Karpas-422 (cell line): ENCODE results near the gene DNAL1. TPM values are rescaled to one million over a fixed set of nuclear protein-coding genes. Genes with fewer than 3 reads are reported as not detected.

Source experiments
- small RNA-seq: library from RNA; depleted of rRNA; stranded (forward); fragments of <200 nt; gene quantifications from one replicate; pipeline ENCODE3, GENCODE V24; 2014
- total RNA-seq: library from RNA; depleted of rRNA; stranded (reverse); fragments of >200 nt; shearing (Covaris generic); gene quantifications from 2 replicates; pipeline ENCODE4 v1.2.3, GENCODE V29; 2014; ENCODE audit warnings: low replicate concordance; rRNA removed

Gene DNAL1
- total RNA-seq, 1 experiment from 2014 or later = 11.7 TPM

Small RNA genes within 50 kb of the gene (small RNA-seq; reads per million reads assigned to genes)
- gene RNU6-240P = not detected

Other genes starting within 250 kb of the DNAL1 start
- 36.0 and 41.1 TPM in 2 replicates for gene NUMB, start 186.4 kb upstream of the DNAL1 start, total RNA-seq
- gene RIOX1, start 154.1 kb upstream of the DNAL1 start, total RNA-seq = 23.1 and 36.8 TPM in 2 replicates
- 4.1 and 5.9 TPM in 2 replicates for gene ACOT1, start 107.8 kb upstream of the DNAL1 start, total RNA-seq
- not detected in 2 replicates for gene HEATR4, start 86.0 kb upstream of the DNAL1 start, total RNA-seq
- 38.5 and 72.7 TPM in 2 replicates for gene ACOT2, start 75.8 kb upstream of the DNAL1 start, total RNA-seq
- 3.4 and 5.4 TPM in 2 replicates for gene ACOT4, start 53.1 kb upstream of the DNAL1 start, total RNA-seq
- gene ACOT6, start 32.5 kb upstream of the DNAL1 start, total RNA-seq = not detected in 2 replicates
- gene PNMA1, start 69.4 kb downstream of the DNAL1 start, total RNA-seq = 7.4 and 7.7 TPM in 2 replicates
- gene PTGR2, start 206.8 kb downstream of the DNAL1 start, total RNA-seq = 10.0 and 11.3 TPM in 2 replicates
- 63.5 and 73.8 TPM in 2 replicates for gene ZNF410, start 241.9 kb downstream of the DNAL1 start, total RNA-seq